HG03571 (cell line): ENCODE measurements around the gene MYRFL.

Experiments
- ATAC-seq: cut with Tn5 transposase; IDR thresholded peaks from one replicate; pipeline ENCODE4 v1.9.1; 2021; ENCODE audit not compliant: unreplicated experiment

Gene MYRFL

GRCh38 chr12:69929125-69929524 is 104.1 kb downstream of the MYRFL start:
- ATAC-seq: no peak

- ATAC-seq: no peak
These were observed 104.5 kb downstream of the MYRFL start for GRCh38 chr12:69929531-69929930.

- no peak for ATAC-seq
These were observed 106.5 kb downstream of the MYRFL start for GRCh38 chr12:69931569-69931968.

- ATAC-seq: no peak
These were observed 107.1 kb downstream of the MYRFL start for GRCh38 chr12:69932154-69932553.

- ATAC-seq: no peak
These were observed 107.9 kb downstream of the MYRFL start for GRCh38 chr12:69932676-69933552.

- no peak for ATAC-seq
These were observed 109.0 kb downstream of the MYRFL start for GRCh38 chr12:69934011-69934410.

GRCh38 chr12:69935651-69936100 is 110.6 kb downstream of the MYRFL start:
- no peak for ATAC-seq

- ATAC-seq: no peak
These were observed 111.2 kb downstream of the MYRFL start for GRCh38 chr12:69936214-69936731.

GRCh38 chr12:69936766-69937165 is 111.7 kb downstream of the MYRFL start:
- no peak for ATAC-seq

- ATAC-seq: no peak
These were observed 122.1 kb downstream of the MYRFL start for GRCh38 chr12:69947123-69947522.

GRCh38 chr12:69947897-69948296 is 122.9 kb downstream of the MYRFL start:
- no peak for ATAC-seq

- ATAC-seq: no peak
These were observed 123.8 kb downstream of the MYRFL start for GRCh38 chr12:69948851-69949250.

- no peak for ATAC-seq
These were observed 124.4 kb downstream of the MYRFL start for GRCh38 chr12:69949311-69950002.

GRCh38 chr12:69951108-69951507 is 126.1 kb downstream of the MYRFL start:
- no peak for ATAC-seq

GRCh38 chr12:69952890-69953289 is 127.9 kb downstream of the MYRFL start:
- ATAC-seq: no peak

- ATAC-seq: no peak
These were observed 136.2 kb downstream of the MYRFL start for GRCh38 chr12:69961246-69961645.

GRCh38 chr12:69966409-69966808 is 141.4 kb downstream of the MYRFL start:
- no peak for ATAC-seq

GRCh38 chr12:69966839-69967238 is 141.8 kb downstream of the MYRFL start:
- ATAC-seq: no peak

- no peak for ATAC-seq
These were observed 144.0 kb downstream of the MYRFL start for GRCh38 chr12:69969011-69969410.

GRCh38 chr12:69972136-69972535 is 147.1 kb downstream of the MYRFL start:
- ATAC-seq: no peak

- no peak for ATAC-seq
These were observed 153.0 kb downstream of the MYRFL start for GRCh38 chr12:69978020-69978419.

- ATAC-seq: no peak
These were observed 157.0 kb downstream of the MYRFL start for GRCh38 chr12:69981881-69982475.
